Measurements from ENCODE around the gene AJAP1.

DNA sequence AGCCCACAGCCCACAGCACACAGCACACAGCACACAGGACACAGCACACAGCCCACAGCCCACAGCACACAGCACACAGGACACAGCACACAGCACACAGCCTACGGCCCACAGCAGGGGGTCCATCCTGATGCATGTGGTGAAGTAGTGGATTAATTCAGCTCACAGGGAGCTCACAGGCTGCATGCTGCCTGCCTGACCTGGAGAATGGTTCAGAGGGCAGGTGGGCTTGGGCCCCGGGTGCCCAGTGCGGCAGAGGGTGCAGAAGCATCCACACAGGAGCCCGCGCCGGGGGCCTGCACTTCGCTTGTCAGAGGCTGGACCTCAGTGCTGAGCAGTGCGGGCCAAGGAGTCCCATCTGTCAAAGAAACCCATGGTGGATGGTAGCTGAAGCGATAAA is 21.1 kb upstream of the AJAP1 start:
- TF ChIP-seq, protein P1, sequence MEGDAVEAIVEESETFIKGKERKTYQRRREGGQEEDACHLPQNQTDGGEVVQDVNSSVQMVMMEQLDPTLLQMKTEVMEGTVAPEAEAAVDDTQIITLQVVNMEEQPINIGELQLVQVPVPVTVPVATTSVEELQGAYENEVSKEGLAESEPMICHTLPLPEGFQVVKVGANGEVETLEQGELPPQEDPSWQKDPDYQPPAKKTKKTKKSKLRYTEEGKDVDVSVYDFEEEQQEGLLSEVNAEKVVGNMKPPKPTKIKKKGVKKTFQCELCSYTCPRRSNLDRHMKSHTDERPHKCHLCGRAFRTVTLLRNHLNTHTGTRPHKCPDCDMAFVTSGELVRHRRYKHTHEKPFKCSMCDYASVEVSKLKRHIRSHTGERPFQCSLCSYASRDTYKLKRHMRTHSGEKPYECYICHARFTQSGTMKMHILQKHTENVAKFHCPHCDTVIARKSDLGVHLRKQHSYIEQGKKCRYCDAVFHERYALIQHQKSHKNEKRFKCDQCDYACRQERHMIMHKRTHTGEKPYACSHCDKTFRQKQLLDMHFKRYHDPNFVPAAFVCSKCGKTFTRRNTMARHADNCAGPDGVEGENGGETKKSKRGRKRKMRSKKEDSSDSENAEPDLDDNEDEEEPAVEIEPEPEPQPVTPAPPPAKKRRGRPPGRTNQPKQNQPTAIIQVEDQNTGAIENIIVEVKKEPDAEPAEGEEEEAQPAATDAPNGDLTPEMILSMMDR (IDR thresholded peaks at IDR 0.05) = no peak
- no peak for TF ChIP-seq POLR2A (IDR thresholded peaks at IDR 0.05)

Data from ovary (tissue), 3 donors.